HCT116 (cell line): Measurements from ENCODE around the gene ETV7. TPM values are rescaled to one million over a fixed set of nuclear protein-coding genes. Genes with fewer than 3 reads are reported as not detected.
"Not testable (repeated sequence)": the region's sequence is repeated elsewhere in the genome, so short reads cannot be mapped to it uniquely, and the experiment has no call there.

Source experiments
- ATAC-seq: fragments of 200-7000 bp; cut with Tn5 transposase; 2 replicates; pipeline ENCODE4 v1.9.1; 2020; ENCODE audit warnings: mild to moderate bottlenecking, moderate library complexity
- BruUV-seq: library from RNA; stranded (reverse); fragments of 400-500 nt; replicated peaks from 2 replicates; lab custom pipeline; 2021; lab: Mats Ljungman, UMichigan
- CTCF ChIA-PET: fragments of 300-600 bp; sonication (Branson Sonifier 250); formaldehyde crosslinking; loops from one replicate; lab custom pipeline; 2021; ENCODE audit warnings: antibody characterized with exemption; lab: Charles Lee
- POLR2A ChIA-PET: fragments of 300-600, 350-600 bp; sonication (Branson Sonifier 250); formaldehyde crosslinking; loops from one replicate; lab custom pipeline; 2021; ENCODE audit warnings: antibody characterized with exemption; lab: Charles Lee
- RAD21 ChIA-PET, 2 experiments: fragments of 300-600 bp; sonication (Branson Sonifier 250); formaldehyde crosslinking; loops; one replicate each; lab custom pipeline; 2023; ENCODE audit warnings: low total read pairs in 2 of 2; ENCODE audit not compliant: uncharacterized antibody in 2 of 2, unreplicated experiment in 2 of 2, low non-redundant PET in 1 of 2; lab: Charles Lee
- DNase-seq: peaks from one replicate; pipeline ENCODE4 v3.0.0-alpha.2; 2010; ENCODE audit warnings: low read depth, low spot score
- H2AFZ ChIP-seq: fragments of 200-600 bp; shearing (Covaris generic), sonication (generic); 2 replicates; pipeline ENCODE4 v1.6.1; 2017; ENCODE audit warnings: low read depth, mixed run types, mixed read lengths, antibody characterized with exemption, low read length; ENCODE audit not compliant: poor library complexity, severe bottlenecking
- H3K27ac ChIP-seq: 2 replicates; pipeline ENCODE4 v1.5.1; 2012; ENCODE audit warnings: low read depth, low read length
- H3K27me3 ChIP-seq: fragments of 200-600 bp; sonication (generic); 2 replicates; pipeline ENCODE4 v1.6.1; 2016; ENCODE audit warnings: mixed run types, low read length, mixed read lengths; ENCODE audit not compliant: insufficient read depth
- H3K36me3 ChIP-seq, 2 experiments: fragments of 200-500 bp in 1 of 2; fragments of 200-600 bp in 1 of 2; sonication (Bioruptor generic) in 1 of 2; sonication (generic) in 1 of 2; 2 replicates each; pipeline versions ENCODE4 v1.5.1 to v1.6.1; 2014 to 2016; ENCODE audit warnings: low read length in 2 of 2, inconsistent platforms in 1 of 2, mixed read lengths in 1 of 2, mixed run types in 1 of 2; ENCODE audit not compliant: insufficient read depth in 2 of 2, control insufficient read depth in 1 of 2
- H3K4me1 ChIP-seq, 2 experiments: fragments of 200-600 bp in 1 of 2; sonication (generic) in 1 of 2; 2 replicates each; pipeline versions ENCODE4 v1.5.1 to v1.6.1; 2012 to 2017; ENCODE audit warnings: low read length in 2 of 2, inconsistent platforms in 1 of 2, mild to moderate bottlenecking in 1 of 2, mixed read lengths in 1 of 2, mixed run types in 1 of 2, moderate library complexity in 1 of 2; ENCODE audit not compliant: insufficient read depth in 2 of 2, control insufficient read depth in 1 of 2
- H3K4me2 ChIP-seq: fragments of 200-600 bp; sonication (generic); 2 replicates; pipeline ENCODE4 v1.6.1; 2017; ENCODE audit warnings: mixed run types, low read length, mixed read lengths
- H3K4me3 ChIP-seq, 2 experiments: fragments of 200-600 bp in 1 of 2; sonication (generic) in 1 of 2; replicated peaks in 1 of 2; 2 replicates each; pipeline ENCODE4 v1.5.1; 2011 to 2016; ENCODE audit warnings: low read length in 2 of 2, control low read depth in 1 of 2, low read depth in 1 of 2, mild to moderate bottlenecking in 1 of 2, mixed read lengths in 1 of 2, mixed run types in 1 of 2
- H3K79me2 ChIP-seq: fragments of 200-600 bp; sonication (generic); 2 replicates; pipeline ENCODE4 v1.6.1; 2017; ENCODE audit warnings: mild to moderate bottlenecking, mixed run types, low read length, moderate library complexity, mixed read lengths; ENCODE audit not compliant: insufficient read depth
- H3K9ac ChIP-seq: fragments of 200-600 bp; sonication (generic); 2 replicates; pipeline ENCODE4 v1.6.1; 2016; ENCODE audit warnings: low read length, mixed read lengths
- H3K9me2 ChIP-seq: fragments of 200-600 bp; sonication (generic), shearing (Covaris generic); 2 replicates; pipeline ENCODE4 v1.6.1; 2017; ENCODE audit warnings: mixed run types, mild to moderate bottlenecking, moderate library complexity; ENCODE audit not compliant: insufficient read depth
- H3K9me3 ChIP-seq, 2 experiments: fragments of 200-500 bp in 1 of 2; fragments of 200-600 bp in 1 of 2; sonication (Bioruptor generic) in 1 of 2; sonication (generic) in 1 of 2; 2 replicates each; pipeline ENCODE4 v1.6.1; 2014 to 2017; ENCODE audit warnings: low read length in 2 of 2, mixed read lengths in 2 of 2, inconsistent platforms in 1 of 2, low read depth in 1 of 2, mild to moderate bottlenecking in 1 of 2, mixed run types in 1 of 2, moderate library complexity in 1 of 2; ENCODE audit not compliant: control insufficient read depth in 1 of 2, insufficient read depth in 1 of 2
- H4K20me1 ChIP-seq: fragments of 200-600 bp; sonication (generic), shearing (Covaris generic); 2 replicates; pipeline ENCODE4 v1.6.1; 2017; ENCODE audit warnings: mixed run types, mild to moderate bottlenecking, moderate library complexity; ENCODE audit not compliant: insufficient read depth
- CBX3 ChIP-seq: IDR thresholded peaks from 2 replicates; pipeline ENCODE4 v1.6.1; 2012; ENCODE audit warnings: low read depth
- CEBPB ChIP-seq: IDR thresholded peaks from 2 replicates; pipeline ENCODE4 v1.6.1; 2012; ENCODE audit warnings: low read depth
- ELF1 ChIP-seq: IDR thresholded peaks from 2 replicates; pipeline ENCODE4 v1.6.1; 2012; ENCODE audit warnings: low read depth, borderline replicate concordance
- EZH2phosphoT487 ChIP-seq: fragments of 200-600 bp; IDR thresholded peaks from 2 replicates; pipeline ENCODE4 v1.6.1; 2018; ENCODE audit warnings: antibody characterized with exemption, borderline replicate concordance
- FOSL1 ChIP-seq: IDR thresholded peaks from 2 replicates; pipeline ENCODE4 v1.6.1; 2012; ENCODE audit warnings: low read depth
- POLR2AphosphoS5 ChIP-seq: IDR thresholded peaks from 2 replicates; pipeline ENCODE4 v1.6.1; 2011; ENCODE audit warnings: mild to moderate bottlenecking, low read depth, low read length, moderate library complexity
- SP1 ChIP-seq: IDR thresholded peaks from 2 replicates; pipeline ENCODE4 v1.6.1; 2012; ENCODE audit warnings: low read depth
- TCF7L2 ChIP-seq: IDR thresholded peaks from 2 replicates; pipeline ENCODE4 v1.7.0; 2011; ENCODE audit warnings: borderline replicate concordance, inconsistent platforms; ENCODE audit not compliant: insufficient read depth, insufficient read length; ENCODE audit errors: extremely low read depth
- YY1 ChIP-seq: IDR thresholded peaks from 2 replicates; pipeline ENCODE4 v1.6.1; 2011; ENCODE audit warnings: low read length, low read depth, moderate library complexity, mild to moderate bottlenecking; ENCODE audit not compliant: insufficient replicate concordance; ENCODE audit errors: extremely low read depth
- ZFX ChIP-seq: fragments of 450-650 bp; IDR thresholded peaks from 2 replicates; pipeline ENCODE4 v1.6.1; 2017
- intact Hi-C: fragments of 100-400 bp; cut with micrococcal nuclease; formaldehyde crosslinking; loops from 2 replicates; pipeline ENCODE4 v1.10.0; 2022
- total RNA-seq: library from RNA; stranded (reverse); gene quantifications from one replicate; pipeline ENCODE4 v1.2.1, GENCODE V29; 2021; ENCODE audit not compliant: unreplicated experiment

The ETV7 gene
- total RNA-seq, 1 experiment from 2014 or later = 1.0 TPM

DNA sequence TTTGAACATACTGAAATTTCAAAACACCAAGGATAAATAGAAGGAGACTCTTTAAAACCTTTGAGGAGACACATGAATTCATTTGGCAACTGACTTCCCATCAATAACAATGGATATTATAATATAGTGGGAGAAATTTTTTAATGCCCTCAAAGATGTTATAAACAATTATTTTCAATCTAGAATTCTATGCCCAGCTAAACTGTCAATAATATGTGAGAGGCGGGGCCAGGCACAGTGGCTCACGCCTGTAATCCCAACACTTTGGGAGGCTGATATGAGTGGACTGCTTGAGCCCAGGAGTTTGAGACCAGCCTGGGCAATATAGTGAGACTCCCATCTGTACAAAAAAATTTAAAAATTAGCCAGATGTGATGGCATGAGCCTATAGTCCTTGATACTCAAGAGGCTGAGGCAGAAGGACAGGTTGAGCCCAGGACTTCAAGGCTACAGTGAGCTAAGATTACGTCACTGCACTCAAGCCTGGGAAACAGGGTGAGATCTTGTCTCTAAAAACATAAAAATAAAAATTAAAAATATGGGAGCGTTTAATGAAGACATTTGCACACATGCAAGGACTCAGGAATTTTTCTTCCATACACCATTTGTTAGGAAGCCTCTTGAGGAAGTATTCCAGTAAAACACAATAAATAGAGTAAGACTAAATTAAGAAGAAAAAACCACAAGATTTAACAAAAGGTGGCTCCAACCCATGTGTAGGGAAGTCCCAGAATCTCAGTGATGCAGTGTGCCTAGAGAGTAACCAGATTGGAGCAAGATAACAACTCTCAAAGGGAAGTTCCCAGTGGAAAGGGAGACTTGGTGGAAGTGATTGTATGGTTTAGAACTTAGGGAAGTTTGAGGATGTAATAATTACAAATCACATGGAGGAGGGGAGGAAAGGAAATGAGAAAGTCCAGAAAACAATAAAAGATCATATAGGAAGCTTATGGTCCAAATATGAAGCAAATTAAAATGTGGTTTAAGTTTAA is 26.3 kb upstream of the ETV7 start:
- Histone ChIP-seq H3K36me3 (no peaks in the 10 kb centered on the region), H2AFZ (no peak overlapping the region), H3K4me2 (no peak overlapping the region), H3K4me3 (no peak overlapping the region), H3K27ac (no peak overlapping the region), H3K4me1 (peaks cover 0 to 5% of the 10 kb centered on the region in 2 experiments; a peak in 1 of 4 replicates), H4K20me1 (no peaks in the 10 kb centered on the region), H3K9me2 (no peaks in the 10 kb centered on the region), H3K9ac (no peak overlapping the region), H3K79me2 (no peaks in the 10 kb centered on the region), H3K9me3 (peaks cover 0 to 3% of the 10 kb centered on the region in 2 experiments; a peak in 1 of 4 replicates), H3K27me3 (no peaks in the 10 kb centered on the region)
- DNase-seq (no peak), ATAC-seq (no peak)
- POLR2A ChIA-PET = no interaction called here
- intact Hi-C loops = no loop called here
- no peak for TF ChIP-seq SP1
- TF ChIP-seq EZH2phosphoT487 = no peak
- no peak for TF ChIP-seq YY1
- no peak for TF ChIP-seq CEBPB
- TF ChIP-seq TCF7L2 = no peak
- TF ChIP-seq ELF1 = no peak
- TF ChIP-seq POLR2AphosphoS5 = no peak
- TF ChIP-seq ZFX = no peak
- TF ChIP-seq CBX3 = no peak
- TF ChIP-seq FOSL1 = no peak
- BruUV-seq = no TSS peak
- RAD21 ChIA-PET = no interaction called here
- CTCF ChIA-PET = no interaction called here

DNA sequence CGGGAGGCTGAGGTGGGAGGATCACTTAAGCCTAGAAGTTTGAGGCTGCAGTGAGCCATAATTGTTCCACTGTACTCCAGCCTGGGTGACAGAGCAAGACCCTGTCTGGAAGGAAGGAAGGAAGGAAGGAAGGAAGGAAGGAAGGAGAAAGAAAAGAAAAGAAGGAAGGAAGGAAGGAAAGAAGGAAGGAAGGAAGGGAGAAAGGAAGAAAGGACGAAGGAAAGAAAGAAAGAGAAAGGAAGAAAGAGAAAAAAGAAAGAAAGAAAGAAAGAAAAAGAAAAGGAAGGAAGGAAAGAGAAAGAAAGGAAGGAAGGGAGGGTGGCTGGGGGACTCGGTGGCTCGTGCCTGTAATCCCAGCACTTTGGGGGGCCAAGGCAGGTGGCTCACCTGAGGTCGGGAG is 22.2 kb upstream of the ETV7 start:
- H3K9me2 ChIP-seq, H3K79me2 ChIP-seq, H4K20me1 ChIP-seq, H3K4me3 ChIP-seq, H3K4me1 ChIP-seq, H3K9me3 ChIP-seq, DNase-seq, ATAC-seq, intact Hi-C loops, CTCF ChIA-PET, POLR2A ChIA-PET, H3K36me3 ChIP-seq, H2AFZ ChIP-seq, RAD21 ChIA-PET, H3K9ac ChIP-seq, H3K27me3 ChIP-seq, H3K4me2 ChIP-seq, H3K27ac ChIP-seq, BruUV-seq: not testable (repeated sequence)
